Chondrocyte (in vitro differentiated cells): ENCODE results near the gene USF2. TPM values are rescaled to one million over a fixed set of nuclear protein-coding genes. Genes with fewer than 3 reads are reported as not detected.

Source experiments
- DNase-seq: peaks from one replicate; pipeline ENCODE4 v3.0.0; 2021; ENCODE audit warnings: mixed read lengths, low spot score
- H3K27ac Mint-ChIP-seq: one replicate; pipeline ENCODE4 v1.8.0; 2021; ENCODE audit warnings: mild to moderate bottlenecking, moderate library complexity, mixed read lengths; ENCODE audit not compliant: unreplicated experiment
- H3K27me3 Mint-ChIP-seq: 2 replicates; pipeline ENCODE4 v1.8.0; 2021; ENCODE audit warnings: low read depth, mixed read lengths
- H3K36me3 Mint-ChIP-seq: 2 replicates; pipeline ENCODE4 v1.8.0; 2021; ENCODE audit warnings: low read depth, mixed read lengths
- H3K4me1 Mint-ChIP-seq: 2 replicates; pipeline ENCODE4 v1.8.0; 2021; ENCODE audit warnings: low read depth, mild to moderate bottlenecking, mixed read lengths
- H3K4me3 Mint-ChIP-seq: one replicate; pipeline ENCODE4 v1.8.0; 2021; ENCODE audit warnings: mild to moderate bottlenecking, moderate library complexity, mixed read lengths; ENCODE audit not compliant: unreplicated experiment
- H3K9me3 Mint-ChIP-seq: 2 replicates; pipeline ENCODE4 v1.8.0; 2021; ENCODE audit warnings: low read depth, mixed read lengths
- CTCF ChIP-seq: fragments of 200-600 bp; sonication (generic); IDR thresholded peaks from 2 replicates; pipeline ENCODE4 v1.5.0; 2021; ENCODE audit warnings: antibody characterized with exemption, mild to moderate bottlenecking, moderate library complexity
- total RNA-seq: library from RNA; stranded (reverse); gene quantifications from 3 replicates; pipeline ENCODE4 v1.2.1, GENCODE V29; 2021

Gene USF2
- total RNA-seq, 1 donor from 2014 or later: 86.1 TPM

GRCh38 chr19:35288906-35289305, 20.1 kb downstream of the USF2 start:
- no peaks in the 10 kb centered on the region for H3K36me3 Mint-ChIP-seq
- H3K9me3 Mint-ChIP-seq: no peaks in the 10 kb centered on the region
- no peak overlapping the region for H3K4me3 Mint-ChIP-seq
- H3K4me1 Mint-ChIP-seq: no peaks in the 10 kb centered on the region
- no peak for DNase-seq
- H3K27me3 Mint-ChIP-seq: peaks cover 35% of the 10 kb centered on the region
- no peak for TF ChIP-seq CTCF
- no peak overlapping the region for H3K27ac Mint-ChIP-seq

GRCh38 chr19:35290381-35291127, 21.8 kb downstream of the USF2 start:
- Mint-ChIP-seq H3K4me1 (no peaks in the 10 kb centered on the region), H3K27me3 (peaks cover 36% of the 10 kb centered on the region), H3K4me3 (no peak overlapping the region), H3K36me3 (no peaks in the 10 kb centered on the region), H3K27ac (no peak overlapping the region), H3K9me3 (no peaks in the 10 kb centered on the region)
- no peak for TF ChIP-seq CTCF
- no peak for DNase-seq

DNA sequence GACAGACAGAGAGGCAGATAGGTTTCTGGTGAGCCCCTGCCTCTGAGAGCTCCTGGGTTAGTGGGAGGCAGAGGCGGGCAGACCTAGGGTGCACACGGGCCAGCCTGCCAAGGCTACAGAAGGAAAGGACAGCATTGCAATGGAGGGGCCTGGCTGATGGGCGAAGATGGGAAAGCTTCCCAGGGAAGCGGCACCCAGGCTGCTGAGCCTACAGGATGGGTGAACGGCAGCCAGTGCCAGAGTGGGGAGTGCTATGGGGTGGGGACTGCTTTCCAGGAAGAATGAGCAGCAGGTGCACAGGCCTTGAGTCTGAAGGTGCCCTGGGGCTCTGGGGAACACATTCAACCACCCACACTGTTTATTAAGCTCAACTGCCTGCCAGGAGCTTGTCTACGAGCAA, 22.5 kb downstream of the USF2 start:
- no peaks in the 10 kb centered on the region for H3K4me1 Mint-ChIP-seq
- no peak overlapping the region for H3K4me3 Mint-ChIP-seq
- H3K36me3 Mint-ChIP-seq: no peaks in the 10 kb centered on the region
- no peak for DNase-seq
- H3K27me3 Mint-ChIP-seq: peaks cover 36% of the 10 kb centered on the region
- no peak overlapping the region for H3K27ac Mint-ChIP-seq
- no peaks in the 10 kb centered on the region for H3K9me3 Mint-ChIP-seq
- no peak for TF ChIP-seq CTCF

- H3K4me1 Mint-ChIP-seq: no peaks in the 10 kb centered on the region
- no peak for DNase-seq
- no peak within 1 kb of the TSS for H3K27ac Mint-ChIP-seq
- no peaks in the 10 kb centered on the region for H3K36me3 Mint-ChIP-seq
- H3K27me3 Mint-ChIP-seq: peaks cover 36% of the 10 kb centered on the region
- TF ChIP-seq CTCF: no peak
- H3K9me3 Mint-ChIP-seq: no peaks in the 10 kb centered on the region
- no peak within 1 kb of the TSS for H3K4me3 Mint-ChIP-seq
Observed at GRCh38 chr19:35291916-35292315, 23.2 kb downstream of the USF2 start, which contains the start of gene MAG. TSS of gene MAG (plus strand) at chr19:35292161. CDS start at chr19:35295409, 3,248 bp downstream.

- no peak overlapping the region for H3K27ac Mint-ChIP-seq
- peaks cover 36% of the 10 kb centered on the region for H3K27me3 Mint-ChIP-seq
- no peak for DNase-seq
- no peaks in the 10 kb centered on the region for H3K36me3 Mint-ChIP-seq
- no peaks in the 10 kb centered on the region for H3K4me1 Mint-ChIP-seq
- H3K9me3 Mint-ChIP-seq: no peaks in the 10 kb centered on the region
- H3K4me3 Mint-ChIP-seq: no peak overlapping the region
- no peak for TF ChIP-seq CTCF
Observed at GRCh38 chr19:35292421-35293362, 23.9 kb downstream of the USF2 start.
